Breast epithelium (tissue), 3 donors: ENCODE results near the gene STXBP5.

Source experiments
- CTCF ChIP-seq, 3 donors: fragments of 450-650 bp; IDR thresholded peaks; one replicate each; pipeline ENCODE4 v1.5.1; 2016 to 2017; ENCODE audit warnings: antibody characterized with exemption in 3 of 3, mild to moderate bottlenecking in 3 of 3, moderate library complexity in 3 of 3
- POLR2A ChIP-seq: fragments of 450-650 bp; IDR thresholded peaks from one replicate; pipeline ENCODE4 v1.6.1; 2016; ENCODE audit warnings: antibody characterized with exemption, mild to moderate bottlenecking, moderate library complexity
- POLR2AphosphoS5 ChIP-seq, 3 donors: sonication (generic); formaldehyde crosslinking; IDR thresholded peaks; one replicate each; pipeline ENCODE4 v1.6.1; 2017; ENCODE audit warnings: antibody characterized with exemption in 3 of 3

GRCh38 chr6:147205690-147206600 lies 1.7 kb downstream of the STXBP5 start:
- TF ChIP-seq CTCF (IDR thresholded peaks at IDR 0.05) = no peak
- TF ChIP-seq POLR2AphosphoS5 (IDR thresholded peaks at IDR 0.05) = no peak
- TF ChIP-seq POLR2A = no peak
